KOPT-K1 (cell line): ENCODE measurements around the gene SCAPER.

Source experiments
- H3K27ac ChIP-seq: fragments of 200-600 bp; sonication (generic); 2 replicates; pipeline ENCODE4 v1.5.1; 2016; ENCODE audit warnings: antibody characterized with exemption, mild to moderate bottlenecking, low read depth, low read length; ENCODE audit not compliant: poor library complexity, severe bottlenecking
- H3K36me3 ChIP-seq: fragments of 200-600 bp; sonication (generic); 2 replicates; pipeline ENCODE4 v1.5.1; 2017; ENCODE audit warnings: antibody characterized with exemption, mild to moderate bottlenecking, low read length, moderate library complexity; ENCODE audit not compliant: insufficient read depth
- H3K9me3 ChIP-seq: fragments of 200-600 bp; sonication (generic); 2 replicates; pipeline ENCODE4 v1.5.1; 2017; ENCODE audit warnings: antibody characterized with exemption, low read length, mild to moderate bottlenecking; ENCODE audit not compliant: insufficient read depth, poor library complexity, severe bottlenecking

SCAPER gene

GRCh38 chr15:76582550-76582949, 322.6 kb downstream of the SCAPER start:
- Histone ChIP-seq H3K36me3 (no peaks in the 10 kb centered on the region), H3K9me3 (peaks cover 20% of the 10 kb centered on the region), H3K27ac (no peak overlapping the region)

GRCh38 chr15:76577879-76578512, 327.1 kb downstream of the SCAPER start:
- Histone ChIP-seq H3K9me3 (peaks cover 17% of the 10 kb centered on the region), H3K27ac (no peak overlapping the region), H3K36me3 (no peaks in the 10 kb centered on the region)

GRCh38 chr15:76576523-76577279, 328.4 kb downstream of the SCAPER start:
- Histone ChIP-seq H3K9me3 (peaks cover 10% of the 10 kb centered on the region), H3K27ac (no peak overlapping the region), H3K36me3 (no peaks in the 10 kb centered on the region)

- H3K27ac ChIP-seq, result no peak overlapping the region
- H3K9me3 ChIP-seq, result peaks cover 3% of the 10 kb centered on the region
- H3K36me3 ChIP-seq, result 0 out of 2 replicates have a peak, but pooled peaks cover 6% of the 10 kb centered on the region
These were observed 329.5 kb downstream of the SCAPER start for GRCh38 chr15:76575679-76576078.

GRCh38 chr15:76575274-76575673, 329.9 kb downstream of the SCAPER start:
- H3K9me3 ChIP-seq, result peaks cover 7% of the 10 kb centered on the region
- H3K27ac ChIP-seq, result no peak overlapping the region
- H3K36me3 ChIP-seq, result 0 out of 2 replicates have a peak, but pooled peaks cover 6% of the 10 kb centered on the region

GRCh38 chr15:76572983-76573314, 332.2 kb downstream of the SCAPER start:
- H3K36me3 ChIP-seq, result 0 out of 2 replicates have a peak, but pooled peaks cover 6% of the 10 kb centered on the region
- peaks cover 13% of the 10 kb centered on the region for H3K9me3 ChIP-seq
- H3K27ac ChIP-seq, result no peak overlapping the region

GRCh38 chr15:76566276-76566675, 338.9 kb downstream of the SCAPER start:
- Histone ChIP-seq H3K27ac (no peak overlapping the region), H3K9me3 (peaks cover 18% of the 10 kb centered on the region), H3K36me3 (0 out of 2 replicates have a peak, but pooled peaks cover 4% of the 10 kb centered on the region)

GRCh38 chr15:76565366-76565765, 339.8 kb downstream of the SCAPER start:
- no peak overlapping the region for H3K27ac ChIP-seq
- H3K36me3 ChIP-seq, result no peaks in the 10 kb centered on the region
- peaks cover 12% of the 10 kb centered on the region for H3K9me3 ChIP-seq

- no peak overlapping the region for H3K27ac ChIP-seq
- H3K36me3 ChIP-seq, result no peaks in the 10 kb centered on the region
- H3K9me3 ChIP-seq, result peaks cover 11% of the 10 kb centered on the region
These were observed 349.9 kb downstream of the SCAPER start for GRCh38 chr15:76555247-76555646.

GRCh38 chr15:76553564-76553963, 351.6 kb downstream of the SCAPER start:
- Histone ChIP-seq H3K27ac (no peak overlapping the region), H3K36me3 (no peaks in the 10 kb centered on the region), H3K9me3 (peaks cover 11% of the 10 kb centered on the region)

- H3K27ac ChIP-seq, result no peak overlapping the region
- H3K9me3 ChIP-seq, result peaks cover 11% of the 10 kb centered on the region
- H3K36me3 ChIP-seq, result no peaks in the 10 kb centered on the region
These were observed 352.0 kb downstream of the SCAPER start for GRCh38 chr15:76553102-76553501.

- Histone ChIP-seq H3K36me3 (no peaks in the 10 kb centered on the region), H3K9me3 (no peaks in the 10 kb centered on the region), H3K27ac (no peak overlapping the region)
These were observed 358.3 kb downstream of the SCAPER start for GRCh38 chr15:76546805-76547204.

GRCh38 chr15:76533995-76534394, 371.1 kb downstream of the SCAPER start:
- Histone ChIP-seq H3K27ac (no peak overlapping the region), H3K9me3 (no peaks in the 10 kb centered on the region), H3K36me3 (no peaks in the 10 kb centered on the region)

GRCh38 chr15:76533060-76533820, 371.9 kb downstream of the SCAPER start:
- H3K36me3 ChIP-seq, result no peaks in the 10 kb centered on the region
- no peaks in the 10 kb centered on the region for H3K9me3 ChIP-seq
- H3K27ac ChIP-seq, result no peak overlapping the region

GRCh38 chr15:76529911-76530310, 375.2 kb downstream of the SCAPER start:
- Histone ChIP-seq H3K27ac (no peak overlapping the region), H3K9me3 (no peaks in the 10 kb centered on the region), H3K36me3 (no peaks in the 10 kb centered on the region)
